DOHH2 (cell line): ENCODE data around the gene SEPTIN1.

ENCODE experiments used
- EZH2phosphoT487 ChIP-seq: fragments of 200-600 bp; sonication (generic); IDR thresholded peaks from 2 replicates; pipeline ENCODE4 v1.6.1; 2017; ENCODE audit warnings: borderline replicate concordance, mild to moderate bottlenecking, antibody characterized with exemption, low read length, moderate library complexity, mixed read lengths
- TF ChIP-seq, protein P1 (sequence below): fragments of 200-600 bp; sonication (generic); IDR thresholded peaks from one replicate; pipeline ENCODE4 v1.5.1; 2014; ENCODE audit warnings: antibody characterized with exemption, mild to moderate bottlenecking, low read depth, low read length; ENCODE audit not compliant: poor library complexity, severe bottlenecking

DNA sequence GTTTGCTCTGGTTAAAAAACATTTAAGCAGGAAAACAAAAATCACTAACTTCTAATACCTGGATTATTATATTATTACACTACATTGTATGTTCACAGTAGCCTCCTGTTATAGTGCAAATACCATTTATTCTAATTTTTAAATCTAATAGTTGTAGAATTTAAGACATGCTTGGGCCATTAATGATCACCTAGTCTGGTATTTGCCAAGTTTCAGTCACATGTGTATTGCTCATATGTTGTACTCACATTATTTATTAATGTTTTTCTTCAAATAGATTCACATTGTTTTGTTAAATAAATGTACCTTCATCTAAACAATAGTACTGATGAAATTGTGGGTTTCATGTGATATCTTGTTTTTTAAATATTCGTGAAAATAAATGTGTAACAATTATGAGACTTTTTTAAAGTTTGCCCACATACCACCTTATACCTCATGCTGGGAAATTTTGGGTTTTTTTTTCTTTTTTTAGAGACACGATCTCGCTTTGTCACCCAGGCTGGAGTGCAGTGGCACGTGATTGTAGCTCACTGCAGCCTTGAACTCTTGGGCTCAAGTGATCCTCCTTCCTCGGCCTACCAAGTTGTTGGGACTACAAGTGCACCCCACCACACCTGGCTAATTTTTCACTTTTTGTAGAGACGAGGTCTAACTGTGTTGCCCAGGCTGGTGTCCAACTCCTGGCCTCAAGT is 30.9 kb upstream of the SEPTIN1 start:
- TF ChIP-seq, protein P1, sequence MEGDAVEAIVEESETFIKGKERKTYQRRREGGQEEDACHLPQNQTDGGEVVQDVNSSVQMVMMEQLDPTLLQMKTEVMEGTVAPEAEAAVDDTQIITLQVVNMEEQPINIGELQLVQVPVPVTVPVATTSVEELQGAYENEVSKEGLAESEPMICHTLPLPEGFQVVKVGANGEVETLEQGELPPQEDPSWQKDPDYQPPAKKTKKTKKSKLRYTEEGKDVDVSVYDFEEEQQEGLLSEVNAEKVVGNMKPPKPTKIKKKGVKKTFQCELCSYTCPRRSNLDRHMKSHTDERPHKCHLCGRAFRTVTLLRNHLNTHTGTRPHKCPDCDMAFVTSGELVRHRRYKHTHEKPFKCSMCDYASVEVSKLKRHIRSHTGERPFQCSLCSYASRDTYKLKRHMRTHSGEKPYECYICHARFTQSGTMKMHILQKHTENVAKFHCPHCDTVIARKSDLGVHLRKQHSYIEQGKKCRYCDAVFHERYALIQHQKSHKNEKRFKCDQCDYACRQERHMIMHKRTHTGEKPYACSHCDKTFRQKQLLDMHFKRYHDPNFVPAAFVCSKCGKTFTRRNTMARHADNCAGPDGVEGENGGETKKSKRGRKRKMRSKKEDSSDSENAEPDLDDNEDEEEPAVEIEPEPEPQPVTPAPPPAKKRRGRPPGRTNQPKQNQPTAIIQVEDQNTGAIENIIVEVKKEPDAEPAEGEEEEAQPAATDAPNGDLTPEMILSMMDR, result no peak
- TF ChIP-seq EZH2phosphoT487, result no peak
